Panc1 (cell line): ENCODE results near the gene GLIS1.

Experiments used
- POLR2AphosphoS5 ChIP-seq: IDR thresholded peaks from 2 replicates; pipeline ENCODE4 v1.6.1; 2012; ENCODE audit warnings: mild to moderate bottlenecking, low read depth, low read length, moderate library complexity
- REST ChIP-seq, 2 experiments: IDR thresholded peaks; 2 replicates each; pipeline ENCODE4 v1.6.1; 2011 to 2012; ENCODE audit warnings: low read depth in 2 of 2, control low read depth in 1 of 2, low read length in 1 of 2, mild to moderate bottlenecking in 1 of 2, moderate library complexity in 1 of 2; ENCODE audit not compliant: insufficient read depth in 1 of 2
- SIN3A ChIP-seq: IDR thresholded peaks from 2 replicates; pipeline ENCODE4 v1.6.1; 2012; ENCODE audit warnings: low read depth, mild to moderate bottlenecking, low read length, moderate library complexity, borderline replicate concordance; ENCODE audit not compliant: insufficient read depth
- TF ChIP-seq, protein P1 (sequence below): fragments of 450-650 bp; IDR thresholded peaks from 2 replicates; pipeline ENCODE4 v1.5.1; 2017; ENCODE audit warnings: mild to moderate bottlenecking

DNA sequence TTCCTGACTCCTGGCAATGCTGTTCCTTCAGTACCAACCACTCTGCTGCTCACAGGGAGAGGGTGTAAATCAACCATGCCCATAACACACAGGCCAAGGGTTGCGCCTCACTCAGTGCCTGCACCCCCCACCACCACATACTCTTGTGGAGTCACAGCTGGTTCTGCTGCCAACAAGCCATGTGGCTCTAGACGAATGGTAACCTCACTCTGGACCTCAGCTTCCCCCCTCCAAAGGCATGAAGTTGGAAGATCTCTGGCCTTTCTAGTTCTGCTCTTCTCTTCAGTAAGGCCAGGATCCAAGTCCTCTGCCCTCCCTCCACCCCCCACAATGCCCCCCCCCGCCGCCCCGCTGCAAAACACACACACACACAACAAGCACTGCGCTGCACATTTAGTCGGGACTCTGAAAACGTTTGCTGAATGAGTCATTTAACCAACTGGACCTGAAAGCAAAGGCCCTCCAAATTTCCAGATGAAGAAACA, 1.7 kb upstream of the GLIS1 start:
- TF ChIP-seq REST (IDR thresholded peaks at IDR 0.05; ENCODE audit: insufficient read depth in 1 of 2, low read depth in 2 of 2, low read length in 1 of 2) (no peak), SIN3A (no peak), POLR2AphosphoS5 (no peak)
- TF ChIP-seq, protein P1, sequence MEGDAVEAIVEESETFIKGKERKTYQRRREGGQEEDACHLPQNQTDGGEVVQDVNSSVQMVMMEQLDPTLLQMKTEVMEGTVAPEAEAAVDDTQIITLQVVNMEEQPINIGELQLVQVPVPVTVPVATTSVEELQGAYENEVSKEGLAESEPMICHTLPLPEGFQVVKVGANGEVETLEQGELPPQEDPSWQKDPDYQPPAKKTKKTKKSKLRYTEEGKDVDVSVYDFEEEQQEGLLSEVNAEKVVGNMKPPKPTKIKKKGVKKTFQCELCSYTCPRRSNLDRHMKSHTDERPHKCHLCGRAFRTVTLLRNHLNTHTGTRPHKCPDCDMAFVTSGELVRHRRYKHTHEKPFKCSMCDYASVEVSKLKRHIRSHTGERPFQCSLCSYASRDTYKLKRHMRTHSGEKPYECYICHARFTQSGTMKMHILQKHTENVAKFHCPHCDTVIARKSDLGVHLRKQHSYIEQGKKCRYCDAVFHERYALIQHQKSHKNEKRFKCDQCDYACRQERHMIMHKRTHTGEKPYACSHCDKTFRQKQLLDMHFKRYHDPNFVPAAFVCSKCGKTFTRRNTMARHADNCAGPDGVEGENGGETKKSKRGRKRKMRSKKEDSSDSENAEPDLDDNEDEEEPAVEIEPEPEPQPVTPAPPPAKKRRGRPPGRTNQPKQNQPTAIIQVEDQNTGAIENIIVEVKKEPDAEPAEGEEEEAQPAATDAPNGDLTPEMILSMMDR = no peak
